ENCODE data around the gene GPR17.
A peak's percentile ranks its signal among the peaks of the same experiment; 100 is the strongest.

GPR17 gene

DNA sequence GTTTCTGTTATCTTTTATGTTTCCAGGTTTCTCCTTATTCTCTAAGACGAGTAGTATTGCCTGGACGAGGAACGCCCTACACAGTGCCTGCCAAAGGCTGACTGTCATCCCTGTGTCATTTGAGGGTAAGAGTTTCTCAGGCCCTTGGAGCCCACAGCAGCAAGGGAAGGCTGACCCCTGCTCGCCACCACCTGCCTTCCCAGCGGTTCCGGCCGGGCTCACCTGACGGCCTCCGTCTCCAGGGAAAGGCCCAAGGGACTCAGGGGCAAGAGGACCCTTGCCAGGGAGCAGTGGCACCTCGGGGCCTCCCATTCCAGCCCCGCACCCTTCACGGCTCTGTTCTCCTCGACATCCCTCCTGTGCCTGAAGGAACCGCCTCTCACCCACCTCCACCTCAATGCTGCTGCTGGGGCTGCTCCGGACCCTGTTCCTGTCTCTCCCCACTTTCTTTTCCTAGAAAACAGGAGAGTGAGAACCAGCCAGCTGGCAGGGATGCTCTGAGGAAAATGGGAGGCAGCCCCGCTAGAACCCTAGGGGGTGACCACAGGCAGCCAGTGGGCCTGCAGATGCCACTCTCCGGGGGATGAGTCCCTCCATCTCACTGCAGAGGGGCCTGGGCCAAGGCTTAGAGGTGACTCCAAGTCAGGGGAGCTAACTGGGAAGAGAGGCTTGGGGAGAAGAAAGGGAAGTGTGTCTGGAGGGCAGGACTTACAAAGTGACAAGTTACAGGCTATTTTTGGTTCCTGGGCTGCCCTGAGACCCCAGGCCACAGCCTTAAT is 27.5 kb downstream of the GPR17 start:
- H3K27ac Mint-ChIP-seq, result no peak overlapping the region
- no peaks in the 10 kb centered on the region for H3K9me3 Mint-ChIP-seq (ENCODE audit: low read depth)
- H3K4me3 Mint-ChIP-seq, result peak overlapping the region; percentile 83
- H3K27me3 Mint-ChIP-seq, result peaks cover 34% of the 10 kb centered on the region
- H3K4me1 Mint-ChIP-seq (ENCODE audit: low read depth), result peaks cover 11% of the 10 kb centered on the region
- no peaks in the 10 kb centered on the region for H3K36me3 Mint-ChIP-seq

DNA sequence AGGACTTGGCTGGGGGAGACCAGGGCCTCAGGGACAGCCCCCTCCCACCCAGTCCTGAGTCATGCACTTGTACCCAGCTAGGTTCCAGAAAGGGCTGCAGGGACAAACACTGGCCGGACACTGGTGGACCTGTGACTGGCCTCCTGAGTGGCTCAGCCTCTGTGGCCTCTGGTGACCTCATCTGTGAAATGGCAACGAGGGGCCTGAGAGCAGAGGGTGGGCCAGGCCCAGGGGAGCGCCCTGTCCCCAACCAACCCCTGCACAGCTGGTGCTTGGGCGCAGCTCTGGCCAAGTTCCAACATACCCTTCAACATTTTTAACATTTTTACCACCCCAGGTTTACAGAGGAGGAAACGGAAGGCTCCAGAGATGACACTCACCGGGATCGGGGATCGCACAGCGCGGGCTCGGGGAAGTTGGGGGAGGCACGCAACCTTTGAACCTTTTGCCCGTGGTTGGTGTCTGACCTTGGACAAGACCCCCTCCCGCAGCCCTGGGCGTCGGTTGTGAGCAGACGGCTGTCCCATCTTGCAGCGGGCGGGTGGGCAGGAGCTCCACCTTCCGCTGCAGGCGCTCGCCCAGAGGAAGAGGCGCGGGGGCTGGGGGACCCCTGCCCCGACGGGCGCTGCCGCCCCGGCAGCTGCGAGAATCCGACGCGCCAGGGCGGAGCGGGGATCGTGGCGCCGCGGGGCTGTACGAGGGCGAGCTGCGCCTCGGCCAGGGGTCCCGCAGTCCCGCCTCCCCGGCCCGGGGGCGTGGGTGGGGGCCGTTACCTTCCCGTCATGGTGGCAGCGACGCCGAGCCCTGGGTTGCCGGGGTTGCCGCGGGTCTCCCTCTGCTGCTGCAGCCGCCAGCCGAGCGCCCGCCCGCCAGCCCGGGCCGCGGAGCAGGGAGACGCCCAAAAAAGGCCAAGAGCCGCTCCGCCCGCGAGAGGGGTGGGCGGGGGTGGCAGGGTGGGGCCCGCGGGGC is 28.6 kb downstream of the GPR17 start:
- H3K9me3 Mint-ChIP-seq (ENCODE audit: low read depth), result no peaks in the 10 kb centered on the region
- no peaks in the 10 kb centered on the region for H3K36me3 Mint-ChIP-seq
- peak overlapping the region; percentile 83 for H3K4me3 Mint-ChIP-seq
- H3K27me3 Mint-ChIP-seq, result peaks cover 34% of the 10 kb centered on the region
- peaks cover 11% of the 10 kb centered on the region for H3K4me1 Mint-ChIP-seq (ENCODE audit: low read depth)
- no peak overlapping the region for H3K27ac Mint-ChIP-seq

DNA sequence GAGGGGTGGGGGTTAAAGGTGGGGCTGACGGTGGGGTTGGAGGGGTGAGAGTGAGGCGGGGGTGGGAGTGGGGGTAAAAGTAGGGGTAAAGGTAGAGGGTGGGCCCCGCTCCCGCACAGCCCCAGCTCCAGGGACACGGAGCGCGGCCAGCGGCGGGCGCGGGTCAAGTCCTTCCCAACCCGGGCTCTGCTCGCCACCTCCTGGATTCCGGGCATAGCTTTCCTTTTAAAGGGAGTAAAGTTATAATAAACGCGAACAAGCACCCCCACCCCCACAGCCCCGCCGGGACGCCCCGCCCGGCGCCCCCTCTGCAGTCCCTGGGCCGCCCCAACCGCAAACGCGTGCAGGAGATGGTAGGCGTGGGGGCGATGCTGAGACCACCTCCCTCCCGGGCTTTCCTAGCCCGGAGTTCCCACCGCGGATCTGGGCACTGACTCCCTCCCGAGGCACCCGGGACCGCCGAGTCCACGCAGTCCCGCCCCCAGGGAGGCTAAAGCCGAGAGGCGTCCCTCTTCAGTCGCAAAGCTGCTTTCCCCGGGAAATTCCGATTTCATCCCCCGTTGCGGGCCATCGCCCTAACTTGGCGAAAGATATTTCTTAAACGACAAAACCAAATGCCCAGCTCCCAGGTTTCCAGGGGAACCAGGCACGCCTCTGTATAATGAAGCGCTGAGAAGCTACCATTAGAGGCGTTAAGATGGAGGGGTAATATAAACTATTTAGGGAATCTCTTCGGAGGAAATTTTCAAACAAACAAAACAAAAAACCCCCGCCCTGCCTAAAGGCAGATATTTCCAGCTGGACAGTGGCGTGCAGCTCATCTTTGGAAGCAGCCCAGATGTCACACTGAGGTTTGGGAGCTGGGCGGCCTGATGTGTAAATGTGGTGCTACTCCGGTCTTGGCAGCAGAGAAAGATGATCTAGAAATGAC is 29.6 kb downstream of the GPR17 start, which contains the start of gene LIMS2:
TSS of gene LIMS2 (minus strand) at position 200 of the 931 bp plus-strand sequence. CDS start 506 bp downstream, outside the sequence.
- Mint-ChIP-seq H3K27ac (peak within 1 kb of the TSS; percentile 50), H3K9me3 (ENCODE audit: low read depth) (no peaks in the 10 kb centered on the region), H3K36me3 (no peaks in the 10 kb centered on the region), H3K4me1 (ENCODE audit: low read depth) (peaks cover 11% of the 10 kb centered on the region), H3K4me3 (peak within 1 kb of the TSS; percentile 84), H3K27me3 (peaks cover 25% of the 10 kb centered on the region)

DNA sequence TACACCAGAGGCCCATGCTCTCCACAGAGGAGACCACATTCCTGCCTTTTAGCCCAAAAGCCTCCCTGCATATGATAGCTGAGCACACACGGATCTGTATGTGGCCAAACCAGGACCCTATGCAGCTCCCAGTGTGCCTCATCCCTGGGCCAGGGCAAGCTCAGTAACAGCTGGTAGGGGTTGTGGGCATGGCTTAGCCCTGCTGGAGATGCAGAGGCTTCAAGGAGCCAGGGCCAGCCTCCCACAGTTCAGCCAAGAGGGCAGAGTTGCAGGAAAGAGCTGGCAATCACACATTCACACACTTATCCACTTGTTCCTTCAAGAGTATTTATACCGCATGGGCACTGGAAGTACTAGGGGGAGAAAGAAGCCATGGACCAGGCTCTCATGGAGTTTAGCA is 31.0 kb downstream of the GPR17 start:
- Mint-ChIP-seq H3K4me1 (ENCODE audit: low read depth) (peaks cover 11% of the 10 kb centered on the region), H3K4me3 (peak overlapping the region; percentile 58), H3K9me3 (ENCODE audit: low read depth) (no peaks in the 10 kb centered on the region), H3K36me3 (no peaks in the 10 kb centered on the region), H3K27ac (no peak overlapping the region), H3K27me3 (peaks cover 22% of the 10 kb centered on the region)

DNA sequence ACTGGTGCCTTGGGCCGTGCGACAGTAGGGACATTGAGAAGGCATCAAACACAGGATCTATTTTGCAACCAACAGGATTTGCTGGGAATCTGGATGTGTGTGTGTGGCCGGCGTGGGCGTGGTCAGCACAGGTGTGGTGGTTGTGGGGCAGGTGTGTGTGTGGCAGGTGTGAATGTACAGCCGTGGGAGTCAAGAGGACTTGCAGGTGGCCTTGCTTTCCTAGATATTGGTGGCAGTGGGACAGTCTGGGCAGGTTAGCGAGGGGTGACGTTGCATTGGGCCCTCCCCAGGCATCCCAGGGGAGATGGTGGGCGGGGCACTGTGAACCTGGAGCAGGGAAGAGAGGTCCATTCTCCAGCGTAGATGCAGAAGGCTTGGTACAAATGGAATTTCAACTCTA is 32.6 kb downstream of the GPR17 start:
- no peak overlapping the region for H3K27ac Mint-ChIP-seq
- peaks cover 14% of the 10 kb centered on the region for H3K4me1 Mint-ChIP-seq (ENCODE audit: low read depth)
- no peak overlapping the region for H3K4me3 Mint-ChIP-seq
- H3K36me3 Mint-ChIP-seq, result no peaks in the 10 kb centered on the region
- H3K9me3 Mint-ChIP-seq (ENCODE audit: low read depth), result no peaks in the 10 kb centered on the region
- peaks cover 15% of the 10 kb centered on the region for H3K27me3 Mint-ChIP-seq

DNA sequence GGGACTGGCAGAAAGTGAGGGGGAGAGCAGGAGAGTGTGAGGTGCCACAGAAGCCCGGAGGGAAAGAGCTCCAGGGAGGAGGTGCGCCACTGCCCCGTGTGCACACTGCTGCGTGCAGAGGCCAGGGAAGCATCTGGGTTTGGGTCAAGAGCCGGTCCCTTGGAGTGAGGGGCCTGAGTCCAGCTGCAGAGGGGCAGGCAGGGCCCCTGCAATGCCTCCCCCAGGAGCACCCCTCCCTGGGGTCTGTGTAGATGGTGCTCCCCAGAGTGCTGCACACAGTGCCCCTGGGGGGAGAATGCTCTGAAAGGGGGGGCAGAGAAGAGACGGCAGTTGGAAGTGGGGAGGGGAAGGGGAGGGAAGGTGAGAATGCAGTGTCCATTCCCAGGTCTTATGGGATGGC is 33.0 kb downstream of the GPR17 start:
- Mint-ChIP-seq H3K36me3 (no peaks in the 10 kb centered on the region), H3K4me1 (ENCODE audit: low read depth) (peaks cover 14% of the 10 kb centered on the region), H3K27ac (no peak overlapping the region), H3K4me3 (no peak overlapping the region), H3K9me3 (ENCODE audit: low read depth) (no peaks in the 10 kb centered on the region), H3K27me3 (peaks cover 13% of the 10 kb centered on the region)

DNA sequence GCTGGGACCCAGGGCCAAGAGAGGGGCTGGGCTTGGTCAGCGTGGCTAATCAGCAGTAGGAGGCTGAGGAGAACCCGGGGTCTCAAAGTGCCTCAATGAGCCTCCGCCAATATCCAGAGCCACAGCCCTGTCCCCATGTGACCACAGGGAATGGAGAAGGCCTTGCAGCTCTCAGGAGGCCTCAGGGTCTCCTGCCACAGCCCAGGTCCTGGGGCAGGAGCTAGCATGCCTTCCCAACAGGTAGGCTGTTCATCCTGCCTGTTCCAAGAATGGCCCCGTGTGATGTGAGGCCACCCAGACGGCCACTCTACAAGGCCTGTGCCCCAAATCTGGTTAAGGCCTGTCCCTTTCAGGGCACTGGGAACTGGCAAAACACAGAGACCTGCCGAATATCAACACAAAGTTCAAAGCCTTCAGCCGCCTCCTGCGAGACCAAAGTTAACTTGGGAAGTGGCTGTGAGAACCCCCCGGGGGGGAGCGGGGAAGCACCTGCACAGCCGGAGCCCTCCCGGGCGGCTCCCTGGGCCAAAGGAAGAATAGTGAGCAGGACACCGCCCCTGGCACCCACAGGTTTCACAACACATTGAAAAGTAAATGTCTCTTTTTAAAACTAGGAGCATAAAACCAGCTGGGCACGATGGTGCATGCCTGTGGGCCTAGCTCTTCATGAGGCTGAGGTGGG is 33.9 kb downstream of the GPR17 start:
- Mint-ChIP-seq H3K27ac (no peak overlapping the region), H3K4me1 (ENCODE audit: low read depth) (peaks cover 9% of the 10 kb centered on the region), H3K9me3 (ENCODE audit: low read depth) (no peaks in the 10 kb centered on the region), H3K36me3 (no peaks in the 10 kb centered on the region), H3K4me3 (no peak overlapping the region), H3K27me3 (peaks cover 13% of the 10 kb centered on the region)

DNA sequence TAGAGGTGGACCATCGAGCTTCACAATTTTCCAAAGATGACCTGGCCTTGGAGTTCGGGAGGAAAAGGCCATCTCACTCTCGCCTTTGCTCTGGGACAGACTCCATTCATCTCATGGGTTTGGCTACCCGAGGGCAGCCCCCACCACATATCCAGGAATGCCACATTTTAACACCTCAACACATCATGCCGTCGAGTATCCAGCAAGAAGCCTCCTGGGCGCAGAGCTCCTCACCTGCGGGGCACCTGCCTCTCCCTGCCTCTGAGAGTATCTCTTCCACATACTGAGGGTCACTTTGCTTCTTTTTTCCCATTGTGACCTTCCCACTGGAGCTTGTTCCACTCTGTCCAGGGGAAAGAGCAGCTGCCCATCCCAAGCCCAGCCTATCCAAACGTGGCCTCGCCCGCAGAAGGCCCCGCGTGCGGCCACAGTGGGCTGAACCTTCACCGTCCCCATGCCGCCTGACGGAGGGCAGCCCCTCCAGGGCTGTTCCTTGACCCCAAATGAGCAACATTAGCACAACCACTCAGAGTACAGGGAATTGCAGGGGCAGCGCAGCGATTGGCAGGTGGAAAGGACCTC is 34.8 kb downstream of the GPR17 start:
- no peaks in the 10 kb centered on the region for H3K36me3 Mint-ChIP-seq
- H3K4me3 Mint-ChIP-seq, result no peak overlapping the region
- no peaks in the 10 kb centered on the region for H3K9me3 Mint-ChIP-seq (ENCODE audit: low read depth)
- H3K27ac Mint-ChIP-seq, result no peak overlapping the region
- peaks cover 12% of the 10 kb centered on the region for H3K27me3 Mint-ChIP-seq
- H3K4me1 Mint-ChIP-seq (ENCODE audit: low read depth), result peaks cover 7% of the 10 kb centered on the region

DNA sequence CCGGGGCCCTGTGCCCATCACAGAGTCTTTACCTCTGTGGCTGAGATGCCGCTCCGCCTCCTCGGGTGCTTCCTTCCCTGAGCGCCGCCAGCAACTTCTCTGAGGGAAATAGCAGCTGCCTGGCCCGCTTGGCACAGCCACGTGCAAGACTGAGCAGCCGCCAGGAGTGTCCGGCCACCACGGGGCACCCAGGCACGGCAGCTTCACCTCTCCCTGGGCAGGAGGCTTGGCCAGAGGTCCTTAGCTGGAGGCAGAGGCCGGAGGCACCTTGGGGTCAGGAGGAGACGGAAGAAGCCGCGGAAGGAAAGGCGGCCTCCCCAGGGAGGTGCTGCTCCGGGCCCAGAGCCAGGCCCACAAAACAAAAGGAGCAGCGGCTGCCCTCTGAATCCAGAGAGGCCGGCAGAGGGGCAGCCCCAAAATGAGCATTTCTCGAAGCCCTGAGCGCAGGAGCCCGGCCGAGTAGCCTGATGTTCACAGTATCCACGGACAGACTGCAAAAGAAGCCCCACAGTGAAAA is 35.4 kb downstream of the GPR17 start:
- Mint-ChIP-seq H3K36me3 (no peaks in the 10 kb centered on the region), H3K4me3 (no peak overlapping the region), H3K27me3 (peaks cover 8% of the 10 kb centered on the region), H3K4me1 (ENCODE audit: low read depth) (peaks cover 3% of the 10 kb centered on the region), H3K9me3 (ENCODE audit: low read depth) (no peaks in the 10 kb centered on the region), H3K27ac (no peak overlapping the region)

DNA sequence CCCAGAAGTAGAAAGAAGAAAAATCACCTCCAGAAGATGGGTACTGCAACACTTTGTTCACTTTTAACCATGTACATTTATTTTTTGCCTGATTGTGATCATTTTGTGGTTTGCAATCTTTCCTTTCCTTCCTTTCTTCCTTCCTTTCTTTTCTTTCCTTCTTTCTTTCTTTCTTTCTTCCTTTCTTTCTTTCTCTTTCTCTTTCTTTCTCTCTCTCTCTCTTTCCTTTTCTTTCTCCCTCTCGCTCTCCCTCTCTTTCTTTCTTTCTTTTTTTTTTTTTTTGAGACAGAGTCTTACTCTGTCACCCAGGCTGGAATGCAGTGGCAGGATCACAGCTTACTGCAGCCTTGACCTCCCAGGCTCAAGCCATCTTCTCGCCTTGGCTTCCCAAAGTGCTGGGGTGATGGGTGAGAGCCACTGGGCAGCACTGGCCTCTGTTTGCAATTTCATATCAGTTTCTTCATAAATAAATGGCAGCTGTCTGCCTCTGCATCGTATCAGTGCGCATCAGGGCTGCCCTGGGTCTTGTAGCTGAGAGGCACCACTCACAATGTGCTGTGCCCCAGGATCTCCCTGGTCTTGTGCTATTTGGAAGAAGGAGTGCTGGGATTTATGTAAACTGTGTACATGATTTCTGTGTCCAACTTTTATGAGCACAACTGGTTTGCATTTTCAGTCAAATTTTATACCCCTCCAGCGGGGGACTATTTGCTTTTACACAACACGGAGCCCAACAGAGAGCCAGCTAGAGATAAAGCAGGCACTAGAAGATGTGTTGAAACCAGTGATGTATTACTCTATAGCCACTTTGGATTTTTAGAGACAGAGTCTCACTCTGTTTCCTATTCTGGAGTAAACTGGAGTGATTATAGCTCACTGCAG is 36.3 kb downstream of the GPR17 start:
- Mint-ChIP-seq H3K4me1 (ENCODE audit: low read depth) (peaks cover 2% of the 10 kb centered on the region), H3K27ac (no peak overlapping the region)

DNA sequence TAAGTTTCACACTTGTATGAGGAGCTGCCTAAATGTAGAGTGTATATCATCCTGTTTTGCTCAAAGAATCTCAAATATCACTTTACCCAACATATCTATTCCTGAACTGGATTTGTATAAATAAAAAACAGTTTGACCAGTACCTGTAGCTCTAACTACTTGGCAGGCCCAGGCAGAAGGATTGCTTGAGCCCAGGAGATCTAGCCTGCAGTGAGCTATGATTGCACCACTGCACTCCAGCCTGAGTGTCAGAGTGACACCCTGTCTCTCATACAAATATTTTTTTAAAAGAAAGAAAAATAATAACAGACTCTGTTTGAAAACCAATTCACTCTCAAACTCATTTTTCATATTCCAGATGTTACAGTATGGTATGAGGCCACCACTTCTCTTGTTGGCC is 37.1 kb downstream of the GPR17 start:
- Mint-ChIP-seq H3K4me1 (ENCODE audit: low read depth) (peaks cover 2% of the 10 kb centered on the region), H3K9me3 (ENCODE audit: low read depth) (peaks cover 3% of the 10 kb centered on the region), H3K4me3 (no peak overlapping the region), H3K27ac (no peak overlapping the region), H3K36me3 (peaks cover 2% of the 10 kb centered on the region), H3K27me3 (peaks cover 5% of the 10 kb centered on the region)

More for the DNA sequence above, 36.3 kb downstream of the GPR17 start:
- H3K27me3 Mint-ChIP-seq, result peaks cover 5% of the 10 kb centered on the region
- no peaks in the 10 kb centered on the region for H3K9me3 Mint-ChIP-seq (ENCODE audit: low read depth)
- no peak overlapping the region for H3K4me3 Mint-ChIP-seq
- no peaks in the 10 kb centered on the region for H3K36me3 Mint-ChIP-seq

DNA sequence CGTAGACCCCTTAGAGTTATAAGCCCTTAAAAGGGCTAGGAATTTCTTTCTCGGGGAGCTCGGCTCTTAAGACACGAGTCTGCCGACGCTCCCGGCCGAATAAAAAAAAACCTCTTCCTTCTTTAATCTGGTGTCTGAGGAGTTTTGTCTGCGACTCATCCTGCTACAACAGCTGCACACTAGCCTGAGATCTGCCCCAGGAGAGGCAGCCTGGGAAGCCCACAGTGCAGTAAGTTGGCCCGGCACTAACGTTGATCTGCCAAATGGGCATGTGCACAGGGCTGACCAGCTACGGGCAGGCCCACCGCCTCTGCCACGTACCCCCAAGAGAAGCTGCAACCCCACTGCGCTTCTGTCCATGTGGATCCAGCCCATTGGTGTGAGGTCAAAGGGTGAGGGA is 37.8 kb downstream of the GPR17 start:
- H3K9me3 Mint-ChIP-seq (ENCODE audit: low read depth), result peaks cover 4% of the 10 kb centered on the region
- peaks cover 3% of the 10 kb centered on the region for H3K36me3 Mint-ChIP-seq
- H3K27me3 Mint-ChIP-seq, result peaks cover 1% of the 10 kb centered on the region
- no peak overlapping the region for H3K27ac Mint-ChIP-seq
- H3K4me3 Mint-ChIP-seq, result no peak overlapping the region
- H3K4me1 Mint-ChIP-seq (ENCODE audit: low read depth), result peaks cover 2% of the 10 kb centered on the region

Data from activated naive CD8-positive, alpha-beta T cell (primary cell).